Spleen (tissue), 11 donors: ENCODE measurements around the gene COL1A2. TPM values are rescaled to one million over a fixed set of nuclear protein-coding genes. Genes with fewer than 3 reads are reported as not detected.

Experiments
- DNase-seq: peaks from one replicate; pipeline ENCODE4 v3.0.0-alpha.2; 2020
- H3K27ac ChIP-seq, 8 donors: fragments of 200-600 bp; sonication (generic) in 7 of 8; 1 replicate in 4 of 8; 2 replicates in 4 of 8; pipeline versions ENCODE4 v1.5.0 to v1.8.0; 2016 to 2021; ENCODE audit warnings: inconsistent platforms in 4 of 8, mild to moderate bottlenecking in 4 of 8, moderate library complexity in 1 of 8
- H3K27me3 ChIP-seq, 7 donors: fragments of 200-600 bp; sonication (generic) in 6 of 7; replicated peaks in 1 of 7; 1 replicate in 4 of 7; 2 replicates in 3 of 7; pipeline versions ENCODE4 v1.5.0 to v1.8.0; 2016 to 2021; ENCODE audit warnings: inconsistent platforms in 3 of 7, mild to moderate bottlenecking in 1 of 7
- H3K36me3 ChIP-seq, 6 donors: fragments of 200-600 bp; sonication (generic) in 5 of 6; 1 replicate in 4 of 6; 2 replicates in 2 of 6; pipeline versions ENCODE4 v1.5.0 to v1.8.0; 2016 to 2021; ENCODE audit warnings: inconsistent platforms in 2 of 6
- H3K4me1 ChIP-seq, 6 donors: fragments of 200-600 bp; sonication (generic) in 5 of 6; 1 replicate in 3 of 6; 2 replicates in 3 of 6; pipeline versions ENCODE4 v1.5.0 to v1.8.0; 2016 to 2021; ENCODE audit warnings: inconsistent platforms in 3 of 6
- H3K4me3 ChIP-seq, 8 donors: fragments of 200-600 bp; sonication (generic) in 7 of 8; 1 replicate in 4 of 8; 2 replicates in 4 of 8; pipeline versions ENCODE4 v1.5.0 to v1.8.0; 2016 to 2021; ENCODE audit warnings: inconsistent platforms in 4 of 8, mild to moderate bottlenecking in 4 of 8, moderate library complexity in 2 of 8
- H3K9me3 ChIP-seq, 8 donors: fragments of 200-600 bp; sonication (generic) in 7 of 8; 1 replicate in 4 of 8; 2 replicates in 4 of 8; pipeline versions ENCODE4 v1.5.0 to v1.8.0; 2016 to 2021; ENCODE audit warnings: inconsistent platforms in 4 of 8
- POLR2A ChIP-seq, 3 donors: fragments of 450-650 bp; IDR thresholded peaks; one replicate each; pipeline ENCODE4 v1.5.1; 2017; ENCODE audit warnings: antibody characterized with exemption in 3 of 3, mild to moderate bottlenecking in 1 of 3
- POLR2AphosphoS5 ChIP-seq, 3 donors: sonication (generic); formaldehyde crosslinking; IDR thresholded peaks; one replicate each; pipeline ENCODE4 v1.5.1; 2017; ENCODE audit warnings: antibody characterized with exemption in 3 of 3
- WGBS, 5 donors: extraction: QIAGEN DNeasy Blood & Tissue Kit in 3 of 5; methylation state at CpG; one replicate each; pipeline versions ENCODE4 v1.1.5 to v1.1.7; 2013 to 2018; 5-methylcytosine and 5-hydroxymethylcytosine counted together
- intact Hi-C: fragments of 100-400 bp; cut with DNase I; formaldehyde crosslinking; loops from one replicate; pipeline ENCODE4 v1.15.0; 2023; ENCODE audit warnings: low total_unique reads
- polyA plus RNA-seq, 3 donors: library from polyadenylated mRNA; stranded (reverse); fragments of 200-250 nt; gene quantifications; one replicate each; pipeline ENCODE4 v1.2.1, GENCODE V29; 2013
- total RNA-seq, 7 donors: library from RNA; depleted of rRNA in 3 of 7; stranded (reverse); fragments of >200 nt in 3 of 7; fragmentation: NEBNext Ultra II Directional in 4 of 7; extraction: Animal tissue kit (Norgen Biotek cat#: 25700) in 4 of 7; gene quantifications; one replicate each; pipeline versions ENCODE4 v1.1.0 to v1.2.1, GENCODE V29; 2016 to 2021
- TF ChIP-seq, protein P1 (sequence below), 11 experiments: fragments of 200-600 bp in 7 of 11; fragments of 450-650 bp in 4 of 11; sonication (generic) in 4 of 11; IDR thresholded peaks in 8 of 11; conservative IDR thresholded peaks in 3 of 11; 1 replicate in 7 of 11; 2 replicates in 4 of 11; pipeline versions ENCODE4 v1.4.0 to v1.8.0; 2016 to 2021; ENCODE audit warnings: antibody characterized with exemption in 11 of 11, inconsistent platforms in 4 of 11, mild to moderate bottlenecking in 1 of 11
- donor health status: healthy with polysubstance abuse.
- donor health status: DM: no; HTN: no; CAD: no; lungs with moderate emphysema.
- donor health status: DM: no; HTN: no; CAD: no.
- donor health status: Bipolar disorder and iron deficiency.
- donor health status: healthy.
- donor health status: DM: no; HTN: no; CAD: no.
- donor health status: DM: yes; HTN: yes; CAD: no.

COL1A2 gene
- total and polyA plus RNA-seq, 10 donors: 39.7 to 228 (median 116) TPM

- no peak for TF ChIP-seq POLR2A (IDR thresholded peaks at IDR 0.05)
- TF ChIP-seq POLR2AphosphoS5 (IDR thresholded peaks at IDR 0.05): no peak
- TF ChIP-seq, protein P1, sequence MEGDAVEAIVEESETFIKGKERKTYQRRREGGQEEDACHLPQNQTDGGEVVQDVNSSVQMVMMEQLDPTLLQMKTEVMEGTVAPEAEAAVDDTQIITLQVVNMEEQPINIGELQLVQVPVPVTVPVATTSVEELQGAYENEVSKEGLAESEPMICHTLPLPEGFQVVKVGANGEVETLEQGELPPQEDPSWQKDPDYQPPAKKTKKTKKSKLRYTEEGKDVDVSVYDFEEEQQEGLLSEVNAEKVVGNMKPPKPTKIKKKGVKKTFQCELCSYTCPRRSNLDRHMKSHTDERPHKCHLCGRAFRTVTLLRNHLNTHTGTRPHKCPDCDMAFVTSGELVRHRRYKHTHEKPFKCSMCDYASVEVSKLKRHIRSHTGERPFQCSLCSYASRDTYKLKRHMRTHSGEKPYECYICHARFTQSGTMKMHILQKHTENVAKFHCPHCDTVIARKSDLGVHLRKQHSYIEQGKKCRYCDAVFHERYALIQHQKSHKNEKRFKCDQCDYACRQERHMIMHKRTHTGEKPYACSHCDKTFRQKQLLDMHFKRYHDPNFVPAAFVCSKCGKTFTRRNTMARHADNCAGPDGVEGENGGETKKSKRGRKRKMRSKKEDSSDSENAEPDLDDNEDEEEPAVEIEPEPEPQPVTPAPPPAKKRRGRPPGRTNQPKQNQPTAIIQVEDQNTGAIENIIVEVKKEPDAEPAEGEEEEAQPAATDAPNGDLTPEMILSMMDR (IDR thresholded peaks at IDR 0.05 in 8 of 11, conservative IDR thresholded peaks at IDR 0.05 in 3 of 11): no peak
- H3K36me3 ChIP-seq: peaks cover 0 to 26% (median 0%) of the 10 kb centered on the region in 6 donors
- H3K4me3 ChIP-seq: no peak overlapping the region
- no peaks in the 10 kb centered on the region for H3K9me3 ChIP-seq
- H3K27me3 ChIP-seq: no peaks in the 10 kb centered on the region
- intact Hi-C loops: no loop called here
- H3K27ac ChIP-seq: no peak overlapping the region
- WGBS, 5 donors: 64 to 76% (median 65%) methylated on average over 6 of the region's 6 CpGs
- no peak for DNase-seq
- H3K4me1 ChIP-seq: no peaks in the 10 kb centered on the region
Observed at GRCh38 chr7:94410413-94411187, 15.9 kb downstream of the COL1A2 start.

DNA sequence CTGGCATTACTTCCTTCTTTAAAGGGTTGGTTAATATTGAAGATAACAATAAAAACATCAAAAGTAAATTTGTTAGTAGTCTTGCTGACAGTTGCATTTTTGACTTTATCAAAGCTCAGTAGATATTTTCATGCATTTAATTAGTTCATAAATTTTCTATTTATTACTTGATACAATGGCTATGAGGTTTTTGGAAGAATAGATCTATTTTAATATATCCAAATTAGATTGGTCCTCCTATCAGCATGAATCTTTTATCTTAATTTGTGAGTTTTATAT, 16.4 kb downstream of the COL1A2 start:
- H3K9me3 ChIP-seq: no peaks in the 10 kb centered on the region
- intact Hi-C loops: no loop called here
- no peak for TF ChIP-seq POLR2AphosphoS5 (IDR thresholded peaks at IDR 0.05)
- TF ChIP-seq, protein P1 (IDR thresholded peaks at IDR 0.05 in 8 of 11, conservative IDR thresholded peaks at IDR 0.05 in 3 of 11): no peak
- no peak for TF ChIP-seq POLR2A (IDR thresholded peaks at IDR 0.05)

GRCh38 chr7:94412762-94413322, 18.1 kb downstream of the COL1A2 start:
- H3K4me3 ChIP-seq: no peak overlapping the region
- no peaks in the 10 kb centered on the region for H3K4me1 ChIP-seq
- TF ChIP-seq, protein P1 (IDR thresholded peaks at IDR 0.05 in 8 of 11, conservative IDR thresholded peaks at IDR 0.05 in 3 of 11): no peak
- no peak for TF ChIP-seq POLR2A (IDR thresholded peaks at IDR 0.05)
- no peak for TF ChIP-seq POLR2AphosphoS5 (IDR thresholded peaks at IDR 0.05)
- DNase-seq: no peak
- intact Hi-C loops: no loop called here
- H3K9me3 ChIP-seq: no peaks in the 10 kb centered on the region
- H3K36me3 ChIP-seq: peaks cover 0 to 32% (median 0%) of the 10 kb centered on the region in 6 donors
- WGBS, 5 donors: 52 to 76% (median 55%) methylated on average over 3 of the region's 3 CpGs
- H3K27ac ChIP-seq: no peak overlapping the region
- H3K27me3 ChIP-seq: no peaks in the 10 kb centered on the region

More for the DNA sequence above, 16.4 kb downstream of the COL1A2 start:
- no peak overlapping the region for H3K4me3 ChIP-seq
- H3K27me3 ChIP-seq: no peaks in the 10 kb centered on the region
- no peaks in the 10 kb centered on the region for H3K4me1 ChIP-seq
- peaks cover 0 to 29% (median 0%) of the 10 kb centered on the region in 6 donors for H3K36me3 ChIP-seq
- H3K27ac ChIP-seq: no peak overlapping the region
- no peak for DNase-seq

- H3K36me3 ChIP-seq: peaks cover 0 to 38% (median 0%) of the 10 kb centered on the region in 6 donors
- TF ChIP-seq POLR2AphosphoS5 (IDR thresholded peaks at IDR 0.05) (no peak), POLR2A (IDR thresholded peaks at IDR 0.05) (no peak)
- TF ChIP-seq, protein P1 (IDR thresholded peaks at IDR 0.05 in 8 of 11, conservative IDR thresholded peaks at IDR 0.05 in 3 of 11): no peak
- no peaks in the 10 kb centered on the region for H3K9me3 ChIP-seq
- no peak overlapping the region for H3K27ac ChIP-seq
- H3K4me1 ChIP-seq: no peaks in the 10 kb centered on the region
- no peak overlapping the region for H3K4me3 ChIP-seq
- WGBS, 5 donors: 68 to 77% (median 76%) methylated on average over 2 of the region's 2 CpGs
- DNase-seq: no peak
- intact Hi-C loops: no loop called here
- H3K27me3 ChIP-seq: no peaks in the 10 kb centered on the region
Observed at GRCh38 chr7:94414481-94414880, 19.8 kb downstream of the COL1A2 start.
